Head of caudate nucleus (tissue), 42 donors: Measurements from ENCODE around the gene ADAMTSL4.

Experiments used
- DNase-seq, 42 donors: peaks; one replicate each; pipeline versions ENCODE4 v3.0.0 to v3.0.0-alpha.2; 2020 to 2021; ENCODE audit warnings: mixed read lengths in 7 of 42
- intact Hi-C: fragments of 100-400 bp; cut with DNase I; formaldehyde crosslinking; loops from one replicate; pipeline ENCODE4 v1.15.0; 2022

The ADAMTSL4 gene

DNA sequence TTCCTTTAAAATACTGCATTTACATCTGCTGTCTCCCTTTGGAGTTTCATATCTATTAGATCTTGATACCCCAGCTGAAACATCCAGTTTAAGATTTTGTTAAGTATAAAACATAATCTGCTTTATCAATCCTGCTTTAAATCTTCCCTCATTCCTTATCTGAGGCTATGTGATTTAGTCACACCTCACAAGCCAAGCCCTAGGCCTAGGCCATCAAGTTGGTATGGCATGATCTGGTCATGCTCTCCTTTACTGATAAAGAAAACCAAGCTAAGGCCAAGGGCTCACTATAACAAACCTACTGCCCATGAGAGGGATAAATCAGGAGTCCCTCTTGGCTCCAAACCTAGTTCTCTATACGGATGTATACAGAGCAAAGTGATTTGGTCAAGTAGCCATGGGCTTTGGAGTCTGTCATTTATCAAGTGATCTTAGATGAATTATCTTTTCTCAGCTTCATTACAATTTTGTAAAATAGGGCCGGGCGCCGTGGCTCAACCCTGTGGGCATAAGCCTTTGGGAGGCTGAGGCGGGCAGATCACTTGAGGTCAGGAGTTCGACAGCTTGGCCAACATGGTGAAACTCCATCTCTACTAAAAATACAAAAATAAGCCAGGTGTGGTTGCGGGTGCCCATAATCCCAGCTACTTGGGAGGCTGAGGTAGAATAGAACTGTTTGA, 57.4 kb downstream of the ADAMTSL4 start:
- DNase-seq, result no peak
- intact Hi-C loops, result no loop called here

DNA sequence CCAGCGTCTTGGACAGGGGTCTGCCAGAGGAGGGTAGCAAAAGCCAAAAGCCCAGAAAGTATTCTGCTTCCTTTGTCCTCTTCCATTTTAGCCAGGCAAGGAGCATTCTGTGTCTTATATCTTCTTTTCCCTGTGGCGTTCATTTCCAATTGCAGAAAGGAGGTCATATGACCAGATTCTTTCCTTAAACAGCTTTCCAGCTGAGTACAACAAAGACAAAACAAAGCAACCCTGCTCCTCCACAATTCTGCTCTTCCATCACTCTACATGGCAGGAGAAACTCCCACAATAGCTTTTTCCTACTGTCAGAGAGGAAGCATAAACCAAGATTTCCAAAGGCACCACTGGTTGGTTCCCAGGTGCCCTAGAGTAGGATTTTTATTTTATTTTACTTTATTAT, 60.5 kb downstream of the ADAMTSL4 start:
- intact Hi-C loops, result no loop called here
- peak in 1 of 42 donors; percentile 29 for DNase-seq
